Glutamatergic neuron (in vitro differentiated cells): ENCODE measurements around the gene LCNL1. TPM values are rescaled to one million over a fixed set of nuclear protein-coding genes. Genes with fewer than 3 reads are reported as not detected.

ENCODE experiments used
- DNase-seq: peaks from one replicate; pipeline ENCODE4 v3.0.0; 2022
- H3K27ac Mint-ChIP-seq: one replicate; pipeline ENCODE4 v1.8.0; 2020; ENCODE audit warnings: mild to moderate bottlenecking, mixed read lengths, inconsistent platforms; ENCODE audit not compliant: unreplicated experiment
- H3K27me3 Mint-ChIP-seq: one replicate; pipeline ENCODE4 v1.8.0; 2020; ENCODE audit warnings: mild to moderate bottlenecking, moderate library complexity, mixed read lengths, inconsistent platforms; ENCODE audit not compliant: unreplicated experiment
- H3K36me3 Mint-ChIP-seq: one replicate; pipeline ENCODE4 v1.8.0; 2020; ENCODE audit warnings: mild to moderate bottlenecking, mixed read lengths, inconsistent platforms; ENCODE audit not compliant: unreplicated experiment
- H3K4me1 Mint-ChIP-seq: one replicate; pipeline ENCODE4 v1.8.0; 2020; ENCODE audit warnings: mild to moderate bottlenecking, low read depth, mixed read lengths, inconsistent platforms; ENCODE audit not compliant: unreplicated experiment
- H3K4me3 Mint-ChIP-seq: one replicate; pipeline ENCODE4 v1.8.0; 2020; ENCODE audit warnings: mild to moderate bottlenecking, mixed read lengths, inconsistent platforms; ENCODE audit not compliant: unreplicated experiment
- H3K9me3 Mint-ChIP-seq: one replicate; pipeline ENCODE4 v1.8.0; 2020; ENCODE audit warnings: mild to moderate bottlenecking, moderate library complexity, mixed read lengths, inconsistent platforms; ENCODE audit not compliant: unreplicated experiment
- CTCF ChIP-seq: fragments of 200-600 bp; sonication (generic); IDR thresholded peaks from one replicate; pipeline ENCODE4 v1.5.0; 2021; ENCODE audit not compliant: partially characterized antibody, unreplicated experiment
- total RNA-seq: library from RNA; stranded (reverse); fragmentation: NEBNext Ultra II Directional; extraction: Animal tissue kit (Norgen Biotek cat#: 25700); gene quantifications from one replicate; pipeline ENCODE4 v1.2.1, GENCODE V29; 2021; ENCODE audit not compliant: unreplicated experiment

LCNL1 gene
- total RNA-seq, 1 donor from 2014 or later, result not detected

- no peak overlapping the region for H3K4me3 Mint-ChIP-seq
- H3K27ac Mint-ChIP-seq, result no peak overlapping the region
- H3K27me3 Mint-ChIP-seq, result peaks cover 5% of the 10 kb centered on the region
Observed at GRCh38 chr9:136941231-136942111, 41.3 kb upstream of the LCNL1 start.

DNA sequence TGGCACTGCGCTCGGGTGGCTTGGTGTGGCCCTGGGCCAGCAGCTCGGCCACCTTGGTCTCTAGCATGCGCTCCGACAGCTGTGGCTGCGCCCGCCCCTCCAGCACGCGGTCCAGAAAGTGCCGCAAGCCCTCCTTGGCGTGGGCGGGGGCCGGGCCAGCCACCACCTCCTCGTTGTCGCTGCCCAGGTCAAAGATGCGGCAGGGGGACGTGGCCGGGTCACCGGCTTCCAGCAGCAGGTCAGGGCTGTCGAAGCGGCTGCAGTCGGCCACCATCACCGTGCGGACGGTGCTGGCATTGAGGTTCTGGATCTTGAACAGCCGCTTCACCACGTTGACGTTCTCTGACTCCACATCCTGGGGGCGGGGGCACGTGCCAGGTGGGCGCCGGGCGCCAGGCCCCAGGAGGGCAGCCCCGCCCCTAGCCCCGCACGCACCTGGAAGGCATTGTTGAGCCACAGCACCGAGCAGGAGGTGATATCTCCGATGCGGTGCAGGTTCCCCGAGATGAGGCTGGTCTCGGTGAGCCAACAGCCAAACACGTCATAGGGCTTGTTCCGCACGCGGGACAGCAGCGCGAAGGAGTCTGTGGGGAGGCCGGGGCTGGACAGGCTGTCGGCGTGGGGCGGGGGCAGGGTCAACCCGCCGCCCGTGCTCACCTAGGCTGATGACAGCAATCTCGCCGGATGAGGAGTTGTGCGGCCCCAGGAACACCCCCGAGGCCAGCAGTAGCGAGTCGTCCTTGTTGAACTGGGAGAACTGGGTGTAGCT is 40.5 kb upstream of the LCNL1 start:
- H3K27me3 Mint-ChIP-seq, result peaks cover 7% of the 10 kb centered on the region
- no peak for DNase-seq
- peaks cover 10% of the 10 kb centered on the region for H3K9me3 Mint-ChIP-seq
- peaks cover 2% of the 10 kb centered on the region for H3K4me1 Mint-ChIP-seq
- no peak overlapping the region for H3K4me3 Mint-ChIP-seq
- TF ChIP-seq CTCF, result no peak
- H3K36me3 Mint-ChIP-seq, result no peaks in the 10 kb centered on the region
- no peak overlapping the region for H3K27ac Mint-ChIP-seq

More at GRCh38 chr9:136941231-136942111, 41.3 kb upstream of the LCNL1 start:
- no peak for TF ChIP-seq CTCF
- H3K4me1 Mint-ChIP-seq, result no peaks in the 10 kb centered on the region
- no peaks in the 10 kb centered on the region for H3K36me3 Mint-ChIP-seq
- peaks cover 15% of the 10 kb centered on the region for H3K9me3 Mint-ChIP-seq
- DNase-seq, result no peak

GRCh38 chr9:136942881-136943230 is 39.9 kb upstream of the LCNL1 start:
- Mint-ChIP-seq H3K4me1 (peaks cover 2% of the 10 kb centered on the region), H3K4me3 (no peak overlapping the region), H3K27ac (no peak overlapping the region), H3K9me3 (peaks cover 9% of the 10 kb centered on the region), H3K27me3 (peaks cover 7% of the 10 kb centered on the region), H3K36me3 (no peaks in the 10 kb centered on the region)
- no peak for TF ChIP-seq CTCF
- DNase-seq, result no peak

- Mint-ChIP-seq H3K4me1 (peaks cover 2% of the 10 kb centered on the region), H3K4me3 (peak overlapping the region; percentile 76), H3K36me3 (no peaks in the 10 kb centered on the region), H3K27ac (no peak overlapping the region), H3K9me3 (peaks cover 5% of the 10 kb centered on the region), H3K27me3 (peaks cover 8% of the 10 kb centered on the region)
- no peak for TF ChIP-seq CTCF
- peak; percentile 63 for DNase-seq
Observed at GRCh38 chr9:136943291-136944211, 39.2 kb upstream of the LCNL1 start.
